ENCODE data around the gene BMPR2.

Gene BMPR2

DNA sequence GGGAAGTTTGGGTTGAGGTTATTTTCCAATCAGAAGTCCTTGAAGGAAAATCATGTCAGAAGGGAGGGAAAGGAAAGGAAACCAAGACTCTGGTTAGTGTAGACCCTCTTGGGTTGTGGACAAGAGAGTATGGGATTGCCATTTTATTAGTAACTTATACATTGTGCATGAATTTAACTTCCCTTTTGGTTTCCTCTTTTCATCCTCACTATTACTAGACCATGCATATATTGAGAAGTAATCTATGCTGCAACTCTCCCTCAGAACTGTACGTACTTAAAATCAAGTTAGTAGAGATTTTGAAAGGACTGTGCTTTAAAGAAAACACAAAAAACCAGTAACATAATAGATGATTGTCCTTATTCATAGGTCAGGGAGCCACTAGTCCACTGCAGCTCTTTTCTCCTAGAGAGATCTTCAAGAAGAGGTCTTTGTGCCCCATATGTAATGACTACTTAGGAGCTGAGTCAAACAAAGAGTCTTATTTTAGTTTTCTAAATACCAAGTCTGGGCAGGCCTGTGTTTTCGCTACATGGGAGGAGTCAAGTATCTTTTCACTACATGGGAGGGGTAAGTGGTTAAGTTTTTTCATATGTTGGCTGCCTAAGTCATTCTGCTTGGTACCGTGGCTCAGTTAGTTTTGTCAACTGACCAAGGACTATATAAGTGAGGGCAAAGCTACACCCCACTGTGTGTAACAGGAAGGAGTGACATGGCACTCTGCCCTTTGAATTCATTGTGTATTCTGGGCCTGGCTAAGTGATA is 233.4 kb downstream of the BMPR2 start:
- DNase-seq = no peak

DNA sequence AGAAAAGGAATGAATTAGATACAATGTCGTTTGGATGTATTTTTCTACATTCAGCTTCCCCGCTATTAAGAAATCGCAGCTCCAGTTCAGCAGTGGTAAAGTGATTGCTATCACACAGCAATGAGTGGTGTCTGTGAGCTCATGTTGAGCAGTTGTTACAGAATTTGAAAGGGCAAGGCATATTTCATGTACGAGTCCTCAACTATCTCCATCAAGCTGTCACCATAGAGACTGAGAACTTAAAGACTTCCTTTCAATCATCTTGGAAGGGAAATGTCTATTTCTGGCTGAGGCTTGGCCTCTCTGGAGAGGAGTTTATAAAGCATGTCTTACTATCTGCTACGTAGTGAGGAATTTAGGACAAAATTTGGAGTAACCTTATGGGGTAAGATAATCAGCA is 234.3 kb downstream of the BMPR2 start:
- no peak for DNase-seq

- DNase-seq = no peak
Observed at GRCh38 chr2:202612145-202612544, 236.0 kb downstream of the BMPR2 start.

DNA sequence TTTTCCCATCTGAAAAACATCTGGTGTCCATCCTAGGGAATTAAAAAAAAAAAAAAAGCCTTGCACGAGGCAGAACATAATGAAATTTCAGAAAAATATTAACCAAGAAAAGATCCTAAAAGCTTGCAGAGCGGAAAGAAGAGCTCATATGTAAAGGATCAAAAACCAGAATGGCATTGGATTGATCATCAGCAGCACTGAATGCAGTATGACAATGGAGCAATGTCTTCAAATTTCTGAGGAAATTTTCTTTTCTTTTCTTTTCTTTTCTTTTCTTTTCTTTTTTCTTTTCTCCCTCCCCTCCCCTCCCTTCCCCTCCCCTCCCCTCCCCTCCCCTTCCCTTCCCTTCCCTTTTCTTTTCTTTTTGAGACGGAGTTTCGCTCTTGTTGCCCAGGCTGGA is 237.4 kb downstream of the BMPR2 start:
- no peak for DNase-seq
